SK-N-MC (cell line): ENCODE measurements around the gene KLK4.
A peak's percentile ranks its signal among the peaks of the same experiment; 100 is the strongest.

ENCODE experiments used
- DNase-seq: peaks from one replicate; pipeline ENCODE4 v3.0.0-alpha.2; 2011; ENCODE audit warnings: low read depth, low spot score
- H3K27ac ChIP-seq: fragments of 200-600 bp; sonication (generic); 2 replicates; pipeline ENCODE4 v1.5.1; 2016; ENCODE audit warnings: mixed run types
- H3K36me3 ChIP-seq: fragments of 200-600 bp; sonication (generic); 2 replicates; pipeline ENCODE4 v1.6.1; 2017; ENCODE audit warnings: antibody characterized with exemption, low read length, mixed read lengths; ENCODE audit not compliant: insufficient read depth
- H3K4me3 ChIP-seq: fragments of 200-600 bp; sonication (generic); 2 replicates; pipeline ENCODE4 v1.5.1; 2016
- H3K9ac ChIP-seq: fragments of 200-600 bp; sonication (generic); 2 replicates; pipeline ENCODE4 v1.8.0; 2017; ENCODE audit warnings: mixed run types, mixed read lengths; ENCODE audit not compliant: insufficient read length
- H3K9me3 ChIP-seq: fragments of 200-600 bp; sonication (generic); 2 replicates; pipeline ENCODE4 v1.6.1; 2017; ENCODE audit warnings: low read depth, mild to moderate bottlenecking, antibody characterized with exemption, low read length, moderate library complexity, mixed read lengths
- EZH2 ChIP-seq: fragments of 200-600 bp; sonication (generic); IDR thresholded peaks from one replicate; pipeline ENCODE4 v1.6.1; 2017; ENCODE audit warnings: antibody characterized with exemption
- FOXP2 ChIP-seq: optimal IDR thresholded peaks from 2 replicates; pipeline ENCODE3; 2011; ENCODE audit warnings: mild to moderate bottlenecking, moderate library complexity; ENCODE audit not compliant: insufficient read depth; ENCODE audit errors: extremely low read length, control extremely low read depth
- POLR2AphosphoS5 ChIP-seq: IDR thresholded peaks from 2 replicates; pipeline ENCODE4 v1.6.1; 2012; ENCODE audit warnings: mild to moderate bottlenecking, low read depth, low read length, borderline replicate concordance

Gene KLK4

GRCh38 chr19:50909240-50910070 is 1.7 kb downstream of the KLK4 start:
- TF ChIP-seq FOXP2 (no peak), EZH2 (no peak), POLR2AphosphoS5 (no peak)
- Histone ChIP-seq H3K4me3 (peak overlapping the region; percentile 55), H3K36me3 (no peaks in the 10 kb centered on the region), H3K9me3 (no peaks in the 10 kb centered on the region), H3K27ac (no peak overlapping the region), H3K9ac (no peak overlapping the region)
- no peak for DNase-seq

GRCh38 chr19:50908336-50908735 is 2.9 kb downstream of the KLK4 start:
- no peak for TF ChIP-seq FOXP2
- TF ChIP-seq EZH2, result no peak
- TF ChIP-seq POLR2AphosphoS5, result no peak
- Histone ChIP-seq H3K4me3 (no peak overlapping the region), H3K27ac (no peak overlapping the region), H3K9me3 (no peaks in the 10 kb centered on the region), H3K9ac (no peak overlapping the region), H3K36me3 (no peaks in the 10 kb centered on the region)
- no peak for DNase-seq

GRCh38 chr19:50906217-50906616 is 5.0 kb downstream of the KLK4 start:
- no peak for DNase-seq
- H3K36me3 ChIP-seq, result no peaks in the 10 kb centered on the region
- no peak for TF ChIP-seq EZH2
- TF ChIP-seq FOXP2, result no peak
- TF ChIP-seq POLR2AphosphoS5, result no peak
- H3K27ac ChIP-seq, result no peak overlapping the region
- H3K4me3 ChIP-seq, result no peak overlapping the region
- H3K9ac ChIP-seq, result no peak overlapping the region
- no peaks in the 10 kb centered on the region for H3K9me3 ChIP-seq

- TF ChIP-seq EZH2, result no peak
- TF ChIP-seq POLR2AphosphoS5, result no peak
- TF ChIP-seq FOXP2, result no peak
- DNase-seq, result no peak
- Histone ChIP-seq H3K9me3 (no peaks in the 10 kb centered on the region), H3K4me3 (no peak overlapping the region), H3K9ac (no peak overlapping the region), H3K27ac (no peak overlapping the region), H3K36me3 (no peaks in the 10 kb centered on the region)
Measured at GRCh38 chr19:50902640-50903039, 8.6 kb downstream of the KLK4 start.

- H3K36me3 ChIP-seq, result no peaks in the 10 kb centered on the region
- no peak overlapping the region for H3K27ac ChIP-seq
- H3K4me3 ChIP-seq, result no peak overlapping the region
- DNase-seq, result no peak
- no peak overlapping the region for H3K9ac ChIP-seq
- no peaks in the 10 kb centered on the region for H3K9me3 ChIP-seq
- TF ChIP-seq EZH2 (no peak), FOXP2 (no peak), POLR2AphosphoS5 (no peak)
Measured at GRCh38 chr19:50899569-50899968, 11.6 kb downstream of the KLK4 start.

GRCh38 chr19:50898018-50898417 is 13.2 kb downstream of the KLK4 start:
- DNase-seq, result no peak
- H3K4me3 ChIP-seq, result no peak overlapping the region
- TF ChIP-seq POLR2AphosphoS5, result no peak
- TF ChIP-seq EZH2, result no peak
- no peak for TF ChIP-seq FOXP2
- no peaks in the 10 kb centered on the region for H3K36me3 ChIP-seq
- H3K27ac ChIP-seq, result no peak overlapping the region
- no peaks in the 10 kb centered on the region for H3K9me3 ChIP-seq
- no peak overlapping the region for H3K9ac ChIP-seq

- no peak for TF ChIP-seq FOXP2
- no peak for TF ChIP-seq EZH2
- no peak for TF ChIP-seq POLR2AphosphoS5
- DNase-seq, result no peak
- no peaks in the 10 kb centered on the region for H3K9me3 ChIP-seq
- H3K36me3 ChIP-seq, result no peaks in the 10 kb centered on the region
- H3K27ac ChIP-seq, result no peak overlapping the region
- no peak overlapping the region for H3K9ac ChIP-seq
- no peak overlapping the region for H3K4me3 ChIP-seq
Measured at GRCh38 chr19:50897612-50898011, 13.6 kb downstream of the KLK4 start.

GRCh38 chr19:50897191-50897607 is 14.0 kb downstream of the KLK4 start:
- Histone ChIP-seq H3K4me3 (no peak overlapping the region), H3K36me3 (no peaks in the 10 kb centered on the region), H3K27ac (no peak overlapping the region), H3K9me3 (no peaks in the 10 kb centered on the region), H3K9ac (no peak overlapping the region)
- no peak for TF ChIP-seq POLR2AphosphoS5
- TF ChIP-seq FOXP2, result no peak
- no peak for TF ChIP-seq EZH2
- no peak for DNase-seq
